Loucy (cell line): ENCODE measurements around the gene ADAMTS2.

Experiments used
- H2AFZ ChIP-seq: fragments of 200-600 bp; sonication (generic); 2 replicates; pipeline ENCODE4 v1.6.0; 2016; ENCODE audit warnings: antibody characterized with exemption, mild to moderate bottlenecking, low read length, moderate library complexity
- H3F3A ChIP-seq: fragments of 200-600 bp; 2 replicates; pipeline ENCODE4 v1.6.0; 2016; ENCODE audit warnings: antibody characterized with exemption, low read depth, mild to moderate bottlenecking
- H3K27me3 ChIP-seq: fragments of 200-600 bp; sonication (generic); 2 replicates; pipeline ENCODE4 v1.6.1; 2014; ENCODE audit warnings: low read length, mild to moderate bottlenecking; ENCODE audit not compliant: insufficient read depth, poor library complexity, severe bottlenecking
- H3K36me3 ChIP-seq: fragments of 200-600 bp; sonication (generic); 2 replicates; pipeline ENCODE4 v1.6.1; 2016; ENCODE audit warnings: low read length; ENCODE audit not compliant: insufficient read depth
- H3K4me1 ChIP-seq: fragments of 200-600 bp; sonication (generic); 2 replicates; pipeline ENCODE4 v1.5.1; 2014; ENCODE audit warnings: low read length, mild to moderate bottlenecking; ENCODE audit not compliant: insufficient read depth, poor library complexity, severe bottlenecking
- H3K4me2 ChIP-seq: fragments of 200-600 bp; sonication (generic); 2 replicates; pipeline ENCODE4 v1.6.0; 2014; ENCODE audit warnings: antibody characterized with exemption, low read length, low read depth, mild to moderate bottlenecking; ENCODE audit not compliant: poor library complexity, severe bottlenecking
- H3K4me3 ChIP-seq: fragments of 200-600 bp; sonication (generic); 2 replicates; pipeline ENCODE4 v1.5.1; 2014; ENCODE audit warnings: low read length, mild to moderate bottlenecking, mixed read lengths; ENCODE audit not compliant: poor library complexity, severe bottlenecking
- H3K79me2 ChIP-seq: fragments of 200-600 bp; sonication (generic); 2 replicates; pipeline ENCODE4 v1.6.1; 2014; ENCODE audit warnings: low read length; ENCODE audit not compliant: insufficient read depth
- H3K9ac ChIP-seq: fragments of 200-600 bp; sonication (generic); 2 replicates; pipeline ENCODE4 v1.6.0; 2014; ENCODE audit warnings: mild to moderate bottlenecking, low read depth, low read length, moderate library complexity; ENCODE audit not compliant: poor library complexity, severe bottlenecking
- H3K9me2 ChIP-seq: fragments of 200-600 bp; sonication (generic); replicated peaks from 2 replicates; pipeline ENCODE4 v1.6.1; 2016; ENCODE audit warnings: low read depth, low read length, mixed read lengths
- H3K9me3 ChIP-seq: fragments of 200-600 bp; sonication (generic); 2 replicates; pipeline ENCODE4 v1.6.1; 2014; ENCODE audit warnings: mild to moderate bottlenecking, antibody characterized with exemption, low read length, low read depth; ENCODE audit not compliant: insufficient read depth
- H4K20me1 ChIP-seq: fragments of 200-600 bp; sonication (generic); 2 replicates; pipeline ENCODE4 v1.6.0; 2014; ENCODE audit warnings: antibody characterized with exemption, low read length, mild to moderate bottlenecking; ENCODE audit not compliant: insufficient read depth, poor library complexity, severe bottlenecking
- CTCF ChIP-seq: fragments of 200-600 bp; sonication (generic); conservative IDR thresholded peaks from 2 replicates; pipeline ENCODE4 v1.5.1; 2014; ENCODE audit warnings: mild to moderate bottlenecking, antibody characterized with exemption, low read length
- EZH2phosphoT487 ChIP-seq: fragments of 200-600 bp; IDR thresholded peaks from 2 replicates; pipeline ENCODE4 v1.6.1; 2018; ENCODE audit warnings: antibody characterized with exemption, mild to moderate bottlenecking, moderate library complexity, borderline replicate concordance

Gene ADAMTS2

GRCh38 chr5:179346401-179346800 is 1.1 kb upstream of the ADAMTS2 start:
- Histone ChIP-seq H3K4me3 (no peak overlapping the region), H4K20me1 (no peaks in the 10 kb centered on the region), H2AFZ (no peak overlapping the region), H3K9ac (no peak overlapping the region), H3K4me2 (no peak overlapping the region), H3F3A (no peaks in the 10 kb centered on the region), H3K79me2 (no peaks in the 10 kb centered on the region), H3K27me3 (no peaks in the 10 kb centered on the region), H3K9me2 (no peaks in the 10 kb centered on the region), H3K4me1 (no peaks in the 10 kb centered on the region), H3K9me3 (no peaks in the 10 kb centered on the region), H3K36me3 (no peaks in the 10 kb centered on the region)
- TF ChIP-seq CTCF (no peak), EZH2phosphoT487 (no peak)

- Histone ChIP-seq H2AFZ (no peak overlapping the region), H3K9ac (no peak overlapping the region), H3K9me3 (no peaks in the 10 kb centered on the region), H3F3A (no peaks in the 10 kb centered on the region), H3K36me3 (no peaks in the 10 kb centered on the region), H3K4me2 (no peak overlapping the region), H3K9me2 (no peaks in the 10 kb centered on the region), H3K4me1 (no peaks in the 10 kb centered on the region), H4K20me1 (no peaks in the 10 kb centered on the region), H3K27me3 (no peaks in the 10 kb centered on the region), H3K4me3 (no peak overlapping the region), H3K79me2 (no peaks in the 10 kb centered on the region)
- TF ChIP-seq EZH2phosphoT487 = no peak
- TF ChIP-seq CTCF = no peak
Observed at GRCh38 chr5:179345183-179345432, 153 bp downstream of the ADAMTS2 start.

- no peaks in the 10 kb centered on the region for H3K36me3 ChIP-seq
- no peak overlapping the region for H3K4me2 ChIP-seq
- TF ChIP-seq CTCF (no peak), EZH2phosphoT487 (no peak)
- H2AFZ ChIP-seq = no peak overlapping the region
- no peaks in the 10 kb centered on the region for H3K9me2 ChIP-seq
- H3F3A ChIP-seq = no peaks in the 10 kb centered on the region
- H3K4me3 ChIP-seq = no peak overlapping the region
- no peaks in the 10 kb centered on the region for H4K20me1 ChIP-seq
- no peaks in the 10 kb centered on the region for H3K4me1 ChIP-seq
- H3K9me3 ChIP-seq = no peaks in the 10 kb centered on the region
- no peaks in the 10 kb centered on the region for H3K27me3 ChIP-seq
- no peaks in the 10 kb centered on the region for H3K79me2 ChIP-seq
- H3K9ac ChIP-seq = no peak overlapping the region
Observed at GRCh38 chr5:179344431-179345182, 654 bp downstream of the ADAMTS2 start.
